PC-9 (cell line): ENCODE measurements around the gene USP48.

Source experiments
- CTCF ChIP-seq: fragments of 200-600 bp; sonication (generic); conservative IDR thresholded peaks from 2 replicates; pipeline ENCODE4 v1.6.1; 2017; ENCODE audit warnings: mixed run types, antibody characterized with exemption, mild to moderate bottlenecking, moderate library complexity
- EZH2 ChIP-seq: fragments of 200-600 bp; sonication (generic); IDR thresholded peaks from 2 replicates; pipeline ENCODE4 v1.8.0; 2017; ENCODE audit warnings: antibody characterized with exemption, low read depth

- TF ChIP-seq CTCF (no peak), EZH2 (no peak)
Observed at GRCh38 chr1:21641537-21641936, 141.4 kb downstream of the USP48 start.
